GM19240 (cell line): ENCODE data around the gene APAF1.
"Not testable (repeated sequence)": the region's sequence is repeated elsewhere in the genome, so short reads cannot be mapped to it uniquely, and the experiment has no call there.

Source experiments
- DNase-seq: peaks from one replicate; pipeline ENCODE4 v3.0.0; 2011; ENCODE audit warnings: low spot score; ENCODE audit not compliant: insufficient read length

Gene APAF1

GRCh38 chr12:98755855-98756254 is 110.8 kb downstream of the APAF1 start:
- DNase-seq: not testable (repeated sequence)

GRCh38 chr12:98757455-98757854 is 112.4 kb downstream of the APAF1 start:
- no peak for DNase-seq

GRCh38 chr12:98758331-98758730 is 113.2 kb downstream of the APAF1 start:
- DNase-seq: no peak

GRCh38 chr12:98763656-98764055 is 118.6 kb downstream of the APAF1 start:
- DNase-seq: no peak

GRCh38 chr12:98767248-98767647 is 122.2 kb downstream of the APAF1 start:
- DNase-seq: no peak

GRCh38 chr12:98769068-98769467 is 124.0 kb downstream of the APAF1 start:
- DNase-seq: no peak

GRCh38 chr12:98770230-98770629 is 125.1 kb downstream of the APAF1 start:
- no peak for DNase-seq

- DNase-seq: no peak
Observed at GRCh38 chr12:98771811-98772752, 127.0 kb downstream of the APAF1 start.

GRCh38 chr12:98772818-98773217 is 127.7 kb downstream of the APAF1 start:
- DNase-seq: no peak

- DNase-seq: no peak
Observed at GRCh38 chr12:98780261-98780660, 135.2 kb downstream of the APAF1 start.

GRCh38 chr12:98783420-98783819 is 138.3 kb downstream of the APAF1 start:
- no peak for DNase-seq
